HepG2 (cell line): ENCODE results near the gene HNRNPUL2. TPM values are rescaled to one million over a fixed set of nuclear protein-coding genes. Genes with fewer than 3 reads are reported as not detected.

Experiments
- ARID2 ChIP-seq: sonication (generic); formaldehyde crosslinking; IDR thresholded peaks from 2 replicates; pipeline ENCODE4 v1.8.1; 2022; ENCODE audit warnings: mild to moderate bottlenecking, missing genetic modification reagents, borderline replicate concordance
- CBX1 ChIP-seq: IDR thresholded peaks from one replicate; pipeline ENCODE4 v1.6.1; 2016; ENCODE audit warnings: antibody characterized with exemption, low read depth
- CEBPG ChIP-seq: IDR thresholded peaks from 2 replicates; pipeline ENCODE4 v1.6.1; 2016
- GRHL1 ChIP-seq: sonication (generic); formaldehyde crosslinking; conservative IDR thresholded peaks from 2 replicates; pipeline ENCODE4 v1.8.0; 2022; ENCODE audit warnings: missing genetic modification reagents
- HBP1 ChIP-seq: IDR thresholded peaks from 2 replicates; pipeline ENCODE4 v1.6.1; 2016; ENCODE audit warnings: low read depth, control low read depth
- KMT2B ChIP-seq: IDR thresholded peaks from 2 replicates; pipeline ENCODE4 v1.6.1; 2016; ENCODE audit warnings: missing genetic modification reagents, missing compliant biosample characterization
- NAIF1 ChIP-seq: sonication (generic); formaldehyde crosslinking; IDR thresholded peaks from 2 replicates; pipeline ENCODE4 v1.5.0; 2020; ENCODE audit warnings: mild to moderate bottlenecking, missing genetic modification reagents, borderline replicate concordance
- NFAT5 ChIP-seq: sonication (generic); formaldehyde crosslinking; IDR thresholded peaks from 2 replicates; pipeline ENCODE4 v1.4.0; 2020; ENCODE audit warnings: missing genetic modification reagents
- PRPF4 ChIP-seq: fragments of 200-400 bp; formaldehyde crosslinking; IDR thresholded peaks from 2 replicates; pipeline ENCODE4 v1.6.1; 2016; ENCODE audit warnings: low read length, low read depth; ENCODE audit not compliant: poor library complexity, severe bottlenecking
- RCOR2 ChIP-seq: IDR thresholded peaks from 2 replicates; pipeline ENCODE4 v1.6.1; 2016; ENCODE audit warnings: missing biosample characterization, missing genetic modification reagents
- SP5 ChIP-seq: IDR thresholded peaks from 2 replicates; pipeline ENCODE4 v1.6.1; 2016; ENCODE audit warnings: low read depth, borderline replicate concordance
- TBX2 ChIP-seq: sonication (generic); formaldehyde crosslinking; IDR thresholded peaks from 2 replicates; pipeline ENCODE4 v1.5.0; 2020; ENCODE audit warnings: missing genetic modification reagents, mild to moderate bottlenecking, borderline replicate concordance
- TERF1 ChIP-seq: sonication (generic); formaldehyde crosslinking; IDR thresholded peaks from 2 replicates; pipeline ENCODE4 v1.8.0; 2022; ENCODE audit warnings: mild to moderate bottlenecking, missing genetic modification reagents, moderate library complexity
- WIZ ChIP-seq: sonication (generic); formaldehyde crosslinking; IDR thresholded peaks from 2 replicates; pipeline ENCODE4 v1.5.1; 2020; ENCODE audit warnings: mild to moderate bottlenecking, missing genetic modification reagents
- ZBTB3 ChIP-seq: sonication (generic); formaldehyde crosslinking; IDR thresholded peaks from 2 replicates; pipeline ENCODE4 v1.4.0; 2020; ENCODE audit warnings: low read depth, mild to moderate bottlenecking, moderate library complexity, missing genetic modification reagents, borderline replicate concordance
- ZNF138 ChIP-seq: sonication (generic); formaldehyde crosslinking; IDR thresholded peaks from 2 replicates; pipeline ENCODE4 v1.5.0; 2020; ENCODE audit warnings: mild to moderate bottlenecking, low read depth, missing genetic modification reagents
- ZNF17 ChIP-seq: sonication (generic); formaldehyde crosslinking; IDR thresholded peaks from 2 replicates; pipeline ENCODE4 v1.5.0; 2020; ENCODE audit warnings: mild to moderate bottlenecking, missing genetic modification reagents
- ZNF232 ChIP-seq: sonication (generic); formaldehyde crosslinking; IDR thresholded peaks from 2 replicates; pipeline ENCODE4 v1.4.0; 2020; ENCODE audit warnings: missing genetic modification reagents, borderline replicate concordance
- ZNF234 ChIP-seq: sonication (generic); formaldehyde crosslinking; conservative IDR thresholded peaks from 2 replicates; pipeline ENCODE4 v1.5.1; 2020; ENCODE audit warnings: mild to moderate bottlenecking, missing genetic modification reagents
- ZNF616 ChIP-seq: sonication (generic); formaldehyde crosslinking; IDR thresholded peaks from 2 replicates; pipeline ENCODE4 v1.5.0; 2020; ENCODE audit warnings: low read depth, mild to moderate bottlenecking, missing genetic modification reagents
- polyA plus RNA-seq, 8 experiments: library from polyadenylated mRNA; depleted of rRNA in 3 of 8; stranded (reverse) in 7 of 8; unstranded in 1 of 8; fragments of >200 nt; fragmentation: Illumina TruSeq in 4 of 8; extraction: Trizol in 4 of 8; gene quantifications; 2 replicates each; pipeline versions ENCODE4 v1.2.1 to v1.2.3, GENCODE V29; 2011 to 2016; ENCODE audit warnings: low read depth in 4 of 8, missing spikeins in 1 of 8, mixed read lengths in 1 of 8; ENCODE audit not compliant: insufficient read depth in 1 of 8
- total RNA-seq, 5 experiments: library from RNA; depleted of rRNA; stranded (reverse); fragments of >200 nt; fragmentation: Illumina TruSeq; extraction: Trizol; gene quantifications; 2 replicates each; pipeline ENCODE4 v1.2.3, GENCODE V29; 2016; ENCODE audit warnings: low read depth in 1 of 5

Gene HNRNPUL2
- total and polyA plus RNA-seq, 2 of the 13 experiments (the other 11 are each of a cell fraction or from before 2014, with no cell fraction given): 8.4 to 9.6 TPM

GRCh38 chr11:62727165-62727871 lies at the start of gene HNRNPUL2 (continued):
- peak; percentile 75 for TF ChIP-seq CBX1
- TF ChIP-seq GRHL1 (CRISPR knock-in tag): no peak
- TF ChIP-seq TERF1 (CRISPR knock-in tag): peak; percentile 91
- TF ChIP-seq ZNF138: peak; percentile 71; the same call in 1 of the 2 replicates
- TF ChIP-seq ZBTB3 (CRISPR knock-in tag): no peak; the same call in 1 of the 2 replicates
- TF ChIP-seq NAIF1 (CRISPR knock-in tag): no peak
- peak; percentile 50; the same call in 1 of the 2 replicates for TF ChIP-seq SP5 (CRISPR knock-in tag)
- TF ChIP-seq NFAT5: peak; percentile 95; the same call in 1 of the 2 replicates
- 0 out of 2 replicates have a peak, but pooled peaks have one; percentile 90 for TF ChIP-seq ARID2 (CRISPR knock-in tag)
- TF ChIP-seq RCOR2 (CRISPR knock-in tag): no peak
- no peak for TF ChIP-seq ZNF17 (CRISPR knock-in tag)
- TF ChIP-seq ZNF616 (CRISPR knock-in tag): peak; percentile 95
- no peak for TF ChIP-seq PRPF4
- peak; percentile 75; the same call in 1 of the 2 replicates for TF ChIP-seq WIZ (CRISPR knock-in tag)
- peak; percentile 72; the same call in 1 of the 2 replicates for TF ChIP-seq ZNF232 (CRISPR knock-in tag)
- no peak for TF ChIP-seq ZNF234 (CRISPR knock-in tag)
- no peak for TF ChIP-seq HBP1
- TF ChIP-seq KMT2B: peak; percentile 75; the same call in 1 of the 2 replicates
- TF ChIP-seq CEBPG: no peak; the same call in 1 of the 2 replicates
- peak; percentile 74; the same call in 1 of the 2 replicates for TF ChIP-seq TBX2 (CRISPR knock-in tag)
